Ishikawa (cell line): Measurements from ENCODE around the gene PHF21A.
A peak's percentile ranks its signal among the peaks of the same experiment; 100 is the strongest.

ENCODE experiments used
- CEBPB ChIP-seq: IDR thresholded peaks from 2 replicates; pipeline ENCODE4 v1.6.1; 2012
- CREB1 ChIP-seq: IDR thresholded peaks from 2 replicates; pipeline ENCODE4 v1.6.1; 2012; ENCODE audit warnings: low read depth
- EGR1 ChIP-seq: IDR thresholded peaks from 2 replicates; pipeline ENCODE4 v1.6.1; 2012
- EP300 ChIP-seq: IDR thresholded peaks from 2 replicates; pipeline ENCODE4 v1.6.1; 2012; ENCODE audit warnings: borderline replicate concordance
- FOXM1 ChIP-seq: IDR thresholded peaks from 2 replicates; pipeline ENCODE4 v1.6.1; 2012; ENCODE audit warnings: low read depth, borderline replicate concordance
- MAX ChIP-seq: IDR thresholded peaks from 2 replicates; pipeline ENCODE4 v1.6.1; 2012
- NFIC ChIP-seq: IDR thresholded peaks from 2 replicates; pipeline ENCODE4 v1.6.1; 2012
- RAD21 ChIP-seq: IDR thresholded peaks from 2 replicates; pipeline ENCODE4 v1.6.1; 2012; ENCODE audit warnings: low read depth
- REST ChIP-seq: IDR thresholded peaks from 2 replicates; pipeline ENCODE4 v1.6.1; 2012; ENCODE audit warnings: low read depth, mild to moderate bottlenecking
- TAF1 ChIP-seq: IDR thresholded peaks from 2 replicates; pipeline ENCODE4 v1.6.1; 2012; ENCODE audit warnings: low read depth, mild to moderate bottlenecking
- TCF12 ChIP-seq: IDR thresholded peaks from 2 replicates; pipeline ENCODE4 v1.6.1; 2012; ENCODE audit warnings: low read depth
- TEAD4 ChIP-seq: IDR thresholded peaks from 2 replicates; pipeline ENCODE4 v1.6.1; 2012
- USF1 ChIP-seq: IDR thresholded peaks from 2 replicates; pipeline ENCODE4 v1.6.1; 2012
- YY1 ChIP-seq: IDR thresholded peaks from 2 replicates; pipeline ENCODE4 v1.6.1; 2012; ENCODE audit warnings: low read depth
- ZBTB7A ChIP-seq: IDR thresholded peaks from 2 replicates; pipeline ENCODE4 v1.6.1; 2012; ENCODE audit warnings: low read depth

Gene PHF21A

GRCh38 chr11:46121724-46122477 lies 647 bp upstream of the PHF21A start:
- TF ChIP-seq TAF1 (peak; percentile 39; the same call in 1 of the 2 replicates), ZBTB7A (0 out of 2 replicates have a peak, but pooled peaks have one; percentile 49), RAD21 (no peak), NFIC (peak; percentile 21; the same call in 1 of the 2 replicates), CREB1 (no peak), YY1 (peak; percentile 46; the same call in 1 of the 2 replicates), FOXM1 (no peak), CEBPB (no peak)

- no peak for TF ChIP-seq YY1
- no peak for TF ChIP-seq NFIC
- peak; percentile 66; the same call in 1 of the 2 replicates for TF ChIP-seq ZBTB7A
- no peak for TF ChIP-seq TEAD4
- no peak for TF ChIP-seq CEBPB
- TF ChIP-seq TCF12, result no peak
- peak; percentile 4; the same call in 1 of the 2 replicates for TF ChIP-seq MAX
- TF ChIP-seq TAF1, result 0 out of 2 replicates have a peak, but pooled peaks have one; percentile 9
- TF ChIP-seq EGR1, result no peak
Measured at GRCh38 chr11:46120346-46121300, 631 bp downstream of the PHF21A start.

- no peak for TF ChIP-seq YY1
- TF ChIP-seq RAD21, result no peak
- TF ChIP-seq MAX, result no peak
- no peak for TF ChIP-seq FOXM1
Measured at GRCh38 chr11:46119352-46120216, 1.7 kb downstream of the PHF21A start.

GRCh38 chr11:46118702-46119351 lies 2.4 kb downstream of the PHF21A start:
- TF ChIP-seq TEAD4 (no peak), MAX (no peak), YY1 (no peak), ZBTB7A (no peak), CEBPB (no peak), REST (no peak), EP300 (no peak), FOXM1 (no peak), NFIC (no peak), CREB1 (no peak), EGR1 (no peak), TAF1 (no peak), RAD21 (no peak)

- TF ChIP-seq REST (no peak), RAD21 (no peak), USF1 (no peak), CREB1 (no peak), EP300 (no peak), CEBPB (no peak), FOXM1 (no peak), ZBTB7A (no peak), TEAD4 (no peak), YY1 (no peak)
Measured at GRCh38 chr11:46117842-46118241, 3.4 kb downstream of the PHF21A start.
